Progenitor cell of endocrine pancreas (in vitro differentiated cells): ENCODE results near the gene IL1R2. TPM values are rescaled to one million over a fixed set of nuclear protein-coding genes. Genes with fewer than 3 reads are reported as not detected.

Experiments
- DNase-seq: peaks from one replicate; pipeline ENCODE4 v3.0.0; 2021; ENCODE audit warnings: low spot score; ENCODE audit not compliant: unreplicated experiment
- H3K27ac Mint-ChIP-seq: 2 replicates; pipeline ENCODE4 v1.8.0; 2021; ENCODE audit warnings: mild to moderate bottlenecking, moderate library complexity, mixed read lengths
- H3K27me3 Mint-ChIP-seq: 2 replicates; pipeline ENCODE4 v1.8.0; 2021; ENCODE audit warnings: mixed read lengths
- H3K36me3 Mint-ChIP-seq: 2 replicates; pipeline ENCODE4 v1.8.0; 2022; ENCODE audit warnings: mixed read lengths; ENCODE audit not compliant: insufficient read depth
- H3K4me1 Mint-ChIP-seq: 2 replicates; pipeline ENCODE4 v1.8.0; 2021; ENCODE audit warnings: low read depth, mixed read lengths
- H3K4me3 Mint-ChIP-seq: 2 replicates; pipeline ENCODE4 v1.8.0; 2021; ENCODE audit warnings: low read depth, mild to moderate bottlenecking, moderate library complexity, mixed read lengths
- H3K9me3 Mint-ChIP-seq: 2 replicates; pipeline ENCODE4 v1.8.0; 2021; ENCODE audit warnings: low read depth, mixed read lengths
- CTCF ChIP-seq: fragments of 200-600 bp; sonication (generic); IDR thresholded peaks from one replicate; pipeline ENCODE4 v1.5.0; 2021; ENCODE audit warnings: antibody characterized with exemption, mild to moderate bottlenecking; ENCODE audit not compliant: unreplicated experiment
- total RNA-seq: library from RNA; stranded (reverse); gene quantifications from 2 replicates; pipeline ENCODE4 v1.2.1, GENCODE V29; 2021

The IL1R2 gene
- total RNA-seq, 1 donor from 2014 or later, result not detected

- H3K36me3 Mint-ChIP-seq, result no peaks in the 10 kb centered on the region
- H3K4me1 Mint-ChIP-seq, result no peaks in the 10 kb centered on the region
- no peak overlapping the region for H3K4me3 Mint-ChIP-seq
- no peak overlapping the region for H3K27ac Mint-ChIP-seq
- no peak for DNase-seq
- peaks cover 4% of the 10 kb centered on the region for H3K27me3 Mint-ChIP-seq
- no peak for TF ChIP-seq CTCF
- H3K9me3 Mint-ChIP-seq, result no peaks in the 10 kb centered on the region
Observed at GRCh38 chr2:102048465-102048864, 56.7 kb downstream of the IL1R2 start.

GRCh38 chr2:102049756-102050443 lies 58.1 kb downstream of the IL1R2 start:
- Mint-ChIP-seq H3K4me1 (no peaks in the 10 kb centered on the region), H3K27ac (no peak overlapping the region), H3K4me3 (no peak overlapping the region), H3K9me3 (no peaks in the 10 kb centered on the region), H3K27me3 (no peaks in the 10 kb centered on the region), H3K36me3 (no peaks in the 10 kb centered on the region)
- DNase-seq, result no peak
- no peak for TF ChIP-seq CTCF

GRCh38 chr2:102050854-102051391 lies 59.2 kb downstream of the IL1R2 start:
- no peaks in the 10 kb centered on the region for H3K9me3 Mint-ChIP-seq
- no peak for DNase-seq
- no peak overlapping the region for H3K27ac Mint-ChIP-seq

GRCh38 chr2:102051692-102052277 lies 60.0 kb downstream of the IL1R2 start:
- Mint-ChIP-seq H3K27me3 (no peaks in the 10 kb centered on the region), H3K36me3 (no peaks in the 10 kb centered on the region), H3K27ac (no peak overlapping the region), H3K4me1 (no peaks in the 10 kb centered on the region), H3K9me3 (no peaks in the 10 kb centered on the region), H3K4me3 (no peak overlapping the region)
- no peak for DNase-seq
- TF ChIP-seq CTCF, result no peak

More at GRCh38 chr2:102050854-102051391, 59.2 kb downstream of the IL1R2 start:
- no peak for TF ChIP-seq CTCF
- no peaks in the 10 kb centered on the region for H3K36me3 Mint-ChIP-seq
- H3K4me3 Mint-ChIP-seq, result no peak overlapping the region
- no peaks in the 10 kb centered on the region for H3K4me1 Mint-ChIP-seq
- no peaks in the 10 kb centered on the region for H3K27me3 Mint-ChIP-seq

- Mint-ChIP-seq H3K4me3 (no peak overlapping the region), H3K9me3 (no peaks in the 10 kb centered on the region), H3K36me3 (no peaks in the 10 kb centered on the region), H3K27ac (no peak overlapping the region), H3K27me3 (no peaks in the 10 kb centered on the region), H3K4me1 (no peaks in the 10 kb centered on the region)
- DNase-seq, result no peak
- no peak for TF ChIP-seq CTCF
Observed at GRCh38 chr2:102052365-102052764, 60.6 kb downstream of the IL1R2 start.
